Adrenal gland (tissue), 19 donors: ENCODE results near the gene GRIP1. TPM values are rescaled to one million over a fixed set of nuclear protein-coding genes. Genes with fewer than 3 reads are reported as not detected.

Source experiments
- DNase-seq, 7 donors: peaks; one replicate each; pipeline ENCODE4 v3.0.0-alpha.2; 2019 to 2020
- H3K27ac ChIP-seq, 5 donors: fragments of 200-600 bp; sonication (generic) in 4 of 5; 1 replicate in 3 of 5; 2 replicates in 2 of 5; pipeline versions ENCODE4 v1.5.1 to v1.8.0; 2016 to 2020; ENCODE audit warnings: mild to moderate bottlenecking in 1 of 5
- H3K27me3 ChIP-seq: fragments of 200-600 bp; 2 replicates; pipeline ENCODE4 v1.8.0; 2021
- H3K36me3 ChIP-seq, 2 donors: fragments of 200-600 bp; replicated peaks in 1 of 2; 1 replicate in 1 of 2; 2 replicates in 1 of 2; pipeline versions ENCODE4 v1.5.1 to v1.8.0; 2018 to 2022
- H3K4me1 ChIP-seq, 2 donors: fragments of 200-600 bp; replicated peaks in 1 of 2; 1 replicate in 1 of 2; 2 replicates in 1 of 2; pipeline versions ENCODE4 v1.5.1 to v1.8.0; 2018 to 2021
- H3K4me3 ChIP-seq, 4 donors: fragments of 200-600 bp; sonication (generic) in 3 of 4; one replicate each; pipeline ENCODE4 v1.5.1; 2016 to 2018
- H3K9me3 ChIP-seq, 3 donors: fragments of 200-600 bp; sonication (generic) in 1 of 3; replicated peaks in 1 of 3; 1 replicate in 2 of 3; 2 replicates in 1 of 3; pipeline versions ENCODE4 v1.5.1 to v1.8.0; 2016 to 2021
- POLR2A ChIP-seq, 2 donors: fragments of 450-650 bp; IDR thresholded peaks; one replicate each; pipeline ENCODE4 v1.6.1; 2017; ENCODE audit warnings: antibody characterized with exemption in 2 of 2, mild to moderate bottlenecking in 2 of 2, moderate library complexity in 1 of 2
- WGBS, 4 donors: extraction: QIAGEN DNeasy Blood & Tissue Kit in 2 of 4; methylation state at CpG; one replicate each; pipeline versions ENCODE4 v1.1.5 to v1.1.7; 2013 to 2017; 5-methylcytosine and 5-hydroxymethylcytosine counted together
- intact Hi-C, 2 donors: fragments of 100-400 bp; cut with DNase I; formaldehyde crosslinking; loops; one replicate each; pipeline versions ENCODE4 v1.14.1 to v1.15.0; 2022 to 2023
- long read RNA-seq, 10 donors: library from polyadenylated mRNA in 3 of 10; unstranded in 2 of 10; stranded (forward) in 1 of 10; transcript quantifications; one replicate each; pipeline ENCODE4 v2.0.0 and lab custom pipeline, GENCODE V29; 2021 to 2026
- polyA plus RNA-seq, 3 donors: library from polyadenylated mRNA; stranded (reverse); fragments of 200-250 nt in 2 of 3; fragments of 350-450 nt in 1 of 3; fragmentation: Illumina TruSeq in 1 of 3; extraction: RNeasy Lipid Tissue Mini Kit (QIAGEN cat#74804) in 1 of 3; gene quantifications; one replicate each; pipeline ENCODE4 v1.2.3, GENCODE V29; 2013 to 2014
- total RNA-seq, 9 donors: library from RNA; depleted of rRNA in 4 of 9; stranded (reverse); fragments of >200 nt in 4 of 9; fragments of 120-200 nt in 1 of 9; fragmentation: NEBNext Ultra II Directional in 1 of 9; extraction: Animal tissue kit (Norgen Biotek cat#: 25700) in 1 of 9; gene quantifications; one replicate each; pipeline versions ENCODE4 v1.1.0 to v1.2.4, GENCODE V29; 2013 to 2023
- TF ChIP-seq, protein P1 (sequence below), 6 experiments: fragments of 450-650 bp in 4 of 6; fragments of 200-600 bp in 2 of 6; sonication (generic) in 1 of 6; IDR thresholded peaks; 1 replicate in 5 of 6; 2 replicates in 1 of 6; pipeline versions ENCODE4 v1.5.1 to v1.8.0; 2016 to 2021; ENCODE audit warnings: antibody characterized with exemption in 6 of 6, mild to moderate bottlenecking in 2 of 6, moderate library complexity in 1 of 6
- donor health status: healthy with polysubstance abuse.
- donor health status: Bipolar disorder and iron deficiency.
- donor health status: DM: yes; HTN: yes; CAD: no.
- donor health status: DM: no; HTN: no; CAD: no.
- donor health status: DM: no; HTN: no; CAD: no.
- donor health status: DM: yes; HTN: yes; CAD: no.

GRIP1 gene, protein sequence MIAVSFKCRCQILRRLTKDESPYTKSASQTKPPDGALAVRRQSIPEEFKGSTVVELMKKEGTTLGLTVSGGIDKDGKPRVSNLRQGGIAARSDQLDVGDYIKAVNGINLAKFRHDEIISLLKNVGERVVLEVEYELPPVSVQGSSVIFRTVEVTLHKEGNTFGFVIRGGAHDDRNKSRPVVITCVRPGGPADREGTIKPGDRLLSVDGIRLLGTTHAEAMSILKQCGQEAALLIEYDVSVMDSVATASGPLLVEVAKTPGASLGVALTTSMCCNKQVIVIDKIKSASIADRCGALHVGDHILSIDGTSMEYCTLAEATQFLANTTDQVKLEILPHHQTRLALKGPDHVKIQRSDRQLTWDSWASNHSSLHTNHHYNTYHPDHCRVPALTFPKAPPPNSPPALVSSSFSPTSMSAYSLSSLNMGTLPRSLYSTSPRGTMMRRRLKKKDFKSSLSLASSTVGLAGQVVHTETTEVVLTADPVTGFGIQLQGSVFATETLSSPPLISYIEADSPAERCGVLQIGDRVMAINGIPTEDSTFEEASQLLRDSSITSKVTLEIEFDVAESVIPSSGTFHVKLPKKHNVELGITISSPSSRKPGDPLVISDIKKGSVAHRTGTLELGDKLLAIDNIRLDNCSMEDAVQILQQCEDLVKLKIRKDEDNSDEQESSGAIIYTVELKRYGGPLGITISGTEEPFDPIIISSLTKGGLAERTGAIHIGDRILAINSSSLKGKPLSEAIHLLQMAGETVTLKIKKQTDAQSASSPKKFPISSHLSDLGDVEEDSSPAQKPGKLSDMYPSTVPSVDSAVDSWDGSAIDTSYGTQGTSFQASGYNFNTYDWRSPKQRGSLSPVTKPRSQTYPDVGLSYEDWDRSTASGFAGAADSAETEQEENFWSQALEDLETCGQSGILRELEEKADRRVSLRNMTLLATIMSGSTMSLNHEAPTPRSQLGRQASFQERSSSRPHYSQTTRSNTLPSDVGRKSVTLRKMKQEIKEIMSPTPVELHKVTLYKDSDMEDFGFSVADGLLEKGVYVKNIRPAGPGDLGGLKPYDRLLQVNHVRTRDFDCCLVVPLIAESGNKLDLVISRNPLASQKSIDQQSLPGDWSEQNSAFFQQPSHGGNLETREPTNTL
- total RNA-seq: 10 to 100 TPM in 1 of 9 donors, 1 to 10 TPM in 5, under 1 TPM in 3; 0.66 to 10.8 (median 2.5) TPM
- 1 to 10 TPM in 2 of 3 donors, under 1 TPM in 1; 0.54 to 5.9 (median 1.4) TPM for polyA plus RNA-seq
- long read RNA-seq, donor 1: 0 reads
- long read RNA-seq, donor 2: 0 reads
- long read RNA-seq, donor 3, partial matches to known transcripts: 0 of 1 reads
- long read RNA-seq, donor 3, other reads (novel, unspliced or antisense): 0 of 1 reads
- long read RNA-seq, donor 4: 0 reads
- long read RNA-seq, donor 5: 0 reads
- long read RNA-seq, donor 6, partial matches to known transcripts: 1 of 2 reads
- long read RNA-seq, donor 6, other reads (novel, unspliced or antisense): 1 of 2 reads
- long read RNA-seq, donor 7: 0 reads
- long read RNA-seq, donor 8: 0 reads
- long read RNA-seq, donor 9: 0 reads
- long read RNA-seq, donor 10: 0 reads

GRCh38 chr12:66678338-66679275, at the start of gene GRIP1:
GRIP1 (minus strand) TSS chr12:66679076; CDS start chr12:66678904, 172 bp downstream.
- WGBS, 4 donors: 71 to 84% (median 78%) methylated on average over 16 of the region's 16 CpGs
- Histone ChIP-seq H3K36me3 (no peaks in the 10 kb centered on the region), H3K4me3 (no peak within 1 kb of the TSS), H3K9me3 (no peaks in the 10 kb centered on the region), H3K27me3 (no peaks in the 10 kb centered on the region), H3K27ac (no peak within 1 kb of the TSS), H3K4me1 (no peaks in the 10 kb centered on the region)
- intact Hi-C loops: no loop called here
- peak in 1 of 7 donors; percentile 53 for DNase-seq
- TF ChIP-seq, protein P1, sequence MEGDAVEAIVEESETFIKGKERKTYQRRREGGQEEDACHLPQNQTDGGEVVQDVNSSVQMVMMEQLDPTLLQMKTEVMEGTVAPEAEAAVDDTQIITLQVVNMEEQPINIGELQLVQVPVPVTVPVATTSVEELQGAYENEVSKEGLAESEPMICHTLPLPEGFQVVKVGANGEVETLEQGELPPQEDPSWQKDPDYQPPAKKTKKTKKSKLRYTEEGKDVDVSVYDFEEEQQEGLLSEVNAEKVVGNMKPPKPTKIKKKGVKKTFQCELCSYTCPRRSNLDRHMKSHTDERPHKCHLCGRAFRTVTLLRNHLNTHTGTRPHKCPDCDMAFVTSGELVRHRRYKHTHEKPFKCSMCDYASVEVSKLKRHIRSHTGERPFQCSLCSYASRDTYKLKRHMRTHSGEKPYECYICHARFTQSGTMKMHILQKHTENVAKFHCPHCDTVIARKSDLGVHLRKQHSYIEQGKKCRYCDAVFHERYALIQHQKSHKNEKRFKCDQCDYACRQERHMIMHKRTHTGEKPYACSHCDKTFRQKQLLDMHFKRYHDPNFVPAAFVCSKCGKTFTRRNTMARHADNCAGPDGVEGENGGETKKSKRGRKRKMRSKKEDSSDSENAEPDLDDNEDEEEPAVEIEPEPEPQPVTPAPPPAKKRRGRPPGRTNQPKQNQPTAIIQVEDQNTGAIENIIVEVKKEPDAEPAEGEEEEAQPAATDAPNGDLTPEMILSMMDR (IDR thresholded peaks at IDR 0.05): no peak
- TF ChIP-seq POLR2A (IDR thresholded peaks at IDR 0.05): no peak

DNA sequence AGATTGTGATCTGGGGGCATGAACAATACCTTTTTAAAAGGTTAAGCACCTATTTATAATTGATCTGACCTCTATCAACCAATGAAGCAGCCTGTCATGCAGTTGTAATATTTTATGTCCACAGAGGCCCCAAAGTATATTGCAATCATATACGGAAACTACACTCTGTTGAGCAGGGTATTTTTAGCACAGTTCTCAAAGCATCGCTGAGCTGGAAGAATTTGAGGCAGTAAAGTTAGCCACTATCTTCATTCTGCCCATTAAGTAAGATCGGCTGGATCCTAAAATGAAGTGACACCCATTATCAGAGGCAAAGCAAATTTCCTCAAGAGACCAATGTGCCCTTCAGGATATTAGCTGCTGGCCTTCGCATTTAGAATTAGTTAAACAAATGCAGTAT, 47.7 kb upstream of the GRIP1 start:
- Histone ChIP-seq H3K4me3 (no peak overlapping the region), H3K36me3 (no peaks in the 10 kb centered on the region), H3K27me3 (no peaks in the 10 kb centered on the region), H3K9me3 (no peaks in the 10 kb centered on the region), H3K27ac (no peak overlapping the region), H3K4me1 (no peaks in the 10 kb centered on the region)
- intact Hi-C loops: no loop called here
- 76 to 81% (median 80%) methylated on average over 4 of the region's 4 CpGs for WGBS, 4 donors
- DNase-seq: no peak
- TF ChIP-seq POLR2A (IDR thresholded peaks at IDR 0.05): no peak
- TF ChIP-seq, protein P1 (IDR thresholded peaks at IDR 0.05): no peak

DNA sequence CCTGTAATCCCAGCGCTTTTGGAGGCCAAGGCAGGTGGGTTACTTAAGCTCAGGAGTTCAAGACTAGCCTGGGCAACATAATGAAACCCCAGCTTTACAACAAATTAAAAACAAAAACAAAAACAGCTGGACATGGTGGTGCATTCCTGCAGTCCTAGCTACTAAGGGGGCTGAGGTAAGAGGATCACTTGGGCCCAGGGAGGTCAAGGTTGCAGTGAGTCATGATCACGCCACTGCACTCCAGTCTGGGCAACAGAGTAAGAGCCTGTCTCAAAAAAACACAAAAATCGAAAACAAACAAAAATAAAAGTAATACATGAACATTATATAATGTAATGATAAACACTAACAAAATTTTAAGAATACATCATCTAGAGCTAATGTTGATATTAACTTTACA, 46.2 kb upstream of the GRIP1 start:
- Histone ChIP-seq H3K4me1 (no peaks in the 10 kb centered on the region), H3K4me3 (no peak overlapping the region), H3K27ac (no peak overlapping the region), H3K27me3 (no peaks in the 10 kb centered on the region), H3K36me3 (no peaks in the 10 kb centered on the region), H3K9me3 (no peaks in the 10 kb centered on the region)
- intact Hi-C loops: no loop called here
- TF ChIP-seq, protein P1 (IDR thresholded peaks at IDR 0.05): no peak
- TF ChIP-seq POLR2A (IDR thresholded peaks at IDR 0.05): no peak
- 61 to 75% (median 70%) methylated on average over 3 of the region's 3 CpGs for WGBS, 4 donors
- peak in 3 of 7 donors; percentile 10 to 29 (median 18) for DNase-seq
